Activated T-cell treated with anti-CD3 and anti-CD28 coated beads, Interleukin-2, amount 50 U/mL, for 4 hours (primary cell): Measurements from ENCODE around the gene STAT1. TPM values are rescaled to one million over a fixed set of nuclear protein-coding genes. Genes with fewer than 3 reads are reported as not detected.

ENCODE experiments used
- ATAC-seq, 2 donors: fragments of 200-7000 bp; cut with Tn5 transposase; one replicate each; pipeline ENCODE4 v1.10.0; 2021
- DNase-seq: peaks from one replicate; pipeline ENCODE4 v3.0.0-alpha.2; 2020
- H3K27me3 Mint-ChIP-seq: one replicate; pipeline ENCODE4 v1.8.0; 2021; ENCODE audit warnings: low read depth, mixed read lengths
- H3K36me3 Mint-ChIP-seq: one replicate; pipeline ENCODE4 v1.8.0; 2022; ENCODE audit warnings: mixed read lengths; ENCODE audit not compliant: insufficient read depth
- H3K4me1 Mint-ChIP-seq: one replicate; pipeline ENCODE4 v1.8.0; 2021; ENCODE audit warnings: low read depth, mixed read lengths
- H3K4me3 Mint-ChIP-seq: one replicate; pipeline ENCODE4 v1.8.0; 2021; ENCODE audit warnings: mild to moderate bottlenecking, moderate library complexity, mixed read lengths
- H3K9me3 Mint-ChIP-seq: one replicate; pipeline ENCODE4 v1.8.0; 2021; ENCODE audit warnings: mixed read lengths
- total RNA-seq, 3 donors: library from RNA; stranded (reverse); gene quantifications; one replicate each; pipeline ENCODE4 v1.2.1, GENCODE V29; 2021

STAT1 gene
- total RNA-seq, 3 donors from 2014 or later: 222 to 278 (median 268) TPM

GRCh38 chr2:190993292-190993643, 20.7 kb downstream of the STAT1 start:
- H3K4me3 Mint-ChIP-seq: no peak overlapping the region
- H3K27me3 Mint-ChIP-seq: no peaks in the 10 kb centered on the region
- peaks cover 73% of the 10 kb centered on the region for H3K36me3 Mint-ChIP-seq
- peaks cover 6% of the 10 kb centered on the region for H3K9me3 Mint-ChIP-seq
- ATAC-seq: no peak
- H3K4me1 Mint-ChIP-seq: peaks cover 34% of the 10 kb centered on the region
- DNase-seq: no peak

- no peak for ATAC-seq
- no peak overlapping the region for H3K4me3 Mint-ChIP-seq
- peaks cover 69% of the 10 kb centered on the region for H3K36me3 Mint-ChIP-seq
- H3K9me3 Mint-ChIP-seq: no peaks in the 10 kb centered on the region
- no peak for DNase-seq
- no peaks in the 10 kb centered on the region for H3K27me3 Mint-ChIP-seq
- H3K4me1 Mint-ChIP-seq: peaks cover 30% of the 10 kb centered on the region
These were observed 23.8 kb downstream of the STAT1 start for GRCh38 chr2:190990132-190990531.

DNA sequence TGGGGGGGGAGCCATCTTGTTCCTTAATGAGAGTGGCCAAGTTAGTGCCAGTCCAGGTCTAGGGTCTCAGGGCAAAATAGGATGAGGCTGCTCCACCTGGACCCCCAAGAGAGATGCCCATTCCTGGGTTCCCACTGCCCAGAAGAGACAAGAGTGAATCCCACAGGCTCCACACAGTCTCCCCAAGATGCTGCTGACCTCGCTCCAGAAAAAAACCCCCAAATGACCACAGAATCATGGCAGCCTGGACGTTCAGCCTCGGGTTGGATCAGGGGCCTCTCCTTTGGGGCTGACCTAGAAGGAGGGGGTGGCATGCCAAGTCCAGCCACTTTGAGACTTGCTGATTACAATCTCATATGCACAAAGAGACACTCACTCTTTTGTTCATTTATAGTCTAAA, 25.1 kb downstream of the STAT1 start:
- Mint-ChIP-seq H3K27me3 (no peaks in the 10 kb centered on the region), H3K4me3 (no peak overlapping the region), H3K36me3 (peaks cover 72% of the 10 kb centered on the region), H3K9me3 (no peaks in the 10 kb centered on the region), H3K4me1 (peaks cover 32% of the 10 kb centered on the region)
- no peak for ATAC-seq
- DNase-seq: no peak

- peaks cover 69% of the 10 kb centered on the region for H3K36me3 Mint-ChIP-seq
- no peak overlapping the region for H3K4me3 Mint-ChIP-seq
- no peaks in the 10 kb centered on the region for H3K9me3 Mint-ChIP-seq
- ATAC-seq: no peak
- DNase-seq: no peak
- H3K4me1 Mint-ChIP-seq: peaks cover 31% of the 10 kb centered on the region
- H3K27me3 Mint-ChIP-seq: no peaks in the 10 kb centered on the region
These were observed 26.0 kb downstream of the STAT1 start for GRCh38 chr2:190987938-190988337.

- Mint-ChIP-seq H3K27me3 (no peaks in the 10 kb centered on the region), H3K9me3 (no peaks in the 10 kb centered on the region), H3K4me3 (no peak overlapping the region), H3K4me1 (peaks cover 38% of the 10 kb centered on the region), H3K36me3 (peaks cover 75% of the 10 kb centered on the region)
- no peak for DNase-seq
- ATAC-seq: no peak
These were observed 26.9 kb downstream of the STAT1 start for GRCh38 chr2:190987116-190987515.

DNA sequence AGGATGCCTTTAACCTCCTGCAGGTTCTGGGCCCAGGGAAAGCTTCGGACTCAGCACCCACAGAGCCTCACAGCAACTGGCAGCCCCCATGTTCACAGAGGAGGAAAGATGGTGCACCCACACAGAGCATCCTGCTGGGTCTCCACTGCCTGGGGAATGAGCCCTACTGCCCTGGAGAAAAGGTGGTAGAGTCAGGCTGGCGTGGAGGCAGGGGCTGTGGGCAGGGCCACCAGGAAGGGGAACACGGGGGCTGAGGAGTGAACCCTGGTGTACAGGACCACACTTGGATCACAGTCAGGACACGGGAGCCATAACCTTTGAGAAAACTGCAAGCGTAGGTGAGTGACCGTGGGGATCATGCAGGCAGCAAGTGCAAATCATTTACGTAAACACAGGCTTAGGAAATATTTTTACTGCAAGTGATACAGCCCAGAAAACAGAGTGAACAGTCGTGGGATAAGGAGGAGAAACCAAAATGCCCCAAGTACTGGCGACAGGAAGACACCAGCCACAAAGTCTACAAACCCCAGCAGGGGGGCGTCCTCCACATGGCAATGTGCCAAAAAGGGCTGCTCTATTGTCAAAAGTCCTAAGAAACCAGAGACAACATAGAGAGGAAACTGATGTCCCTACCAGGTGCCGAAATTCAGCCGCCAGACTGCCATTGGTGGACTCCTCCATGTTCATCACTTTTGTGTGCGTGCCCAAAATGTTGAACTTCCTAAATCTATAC, 27.6 kb downstream of the STAT1 start:
- Mint-ChIP-seq H3K4me3 (no peak overlapping the region), H3K27me3 (no peaks in the 10 kb centered on the region), H3K4me1 (peaks cover 40% of the 10 kb centered on the region), H3K9me3 (no peaks in the 10 kb centered on the region), H3K36me3 (peaks cover 76% of the 10 kb centered on the region)
- ATAC-seq: no peak
- no peak for DNase-seq

- H3K9me3 Mint-ChIP-seq: no peaks in the 10 kb centered on the region
- ATAC-seq (peak; percentile 72 to 82), DNase-seq (no peak)
- H3K36me3 Mint-ChIP-seq: peaks cover 79% of the 10 kb centered on the region
- no peaks in the 10 kb centered on the region for H3K27me3 Mint-ChIP-seq
- no peak overlapping the region for H3K4me3 Mint-ChIP-seq
- peaks cover 47% of the 10 kb centered on the region for H3K4me1 Mint-ChIP-seq
These were observed 29.4 kb downstream of the STAT1 start for GRCh38 chr2:190984595-190984994.

DNA sequence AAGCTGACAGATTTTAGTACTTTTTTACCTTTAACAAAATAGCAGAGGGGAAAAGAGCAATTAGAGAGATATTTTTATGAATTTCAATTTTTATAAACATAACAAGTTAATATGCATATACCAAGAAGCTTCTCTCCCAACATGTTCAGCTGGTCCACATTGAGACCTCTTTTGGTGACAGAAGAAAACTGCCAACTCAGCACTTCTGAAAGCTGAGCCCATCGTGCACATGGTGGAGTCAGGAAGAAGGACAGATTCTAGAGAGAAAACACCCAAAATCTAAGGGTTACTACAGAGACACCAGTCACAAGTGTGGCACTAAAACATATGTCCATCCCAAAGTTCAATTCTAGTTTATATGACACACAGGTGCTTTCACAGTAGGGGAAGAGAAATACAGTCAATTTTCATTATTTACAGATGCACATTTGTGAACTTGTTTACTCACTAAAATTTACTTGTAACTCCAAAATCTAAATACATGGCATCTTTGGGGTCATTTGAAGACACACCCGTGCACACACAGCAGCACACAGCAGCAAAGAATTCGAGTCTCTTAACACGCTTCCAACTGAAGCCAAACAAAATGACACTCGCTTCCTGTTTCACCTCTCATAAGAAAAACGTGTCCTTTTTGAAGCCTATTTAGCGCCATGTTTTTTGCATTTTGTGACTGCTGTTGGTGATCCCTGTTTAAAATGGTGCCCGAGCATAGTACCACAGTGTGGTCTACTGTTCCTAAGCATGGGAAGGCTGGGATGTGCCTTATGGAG, 31.5 kb downstream of the STAT1 start:
- ATAC-seq (no peak), DNase-seq (no peak)
- Mint-ChIP-seq H3K9me3 (no peaks in the 10 kb centered on the region), H3K36me3 (peaks cover 84% of the 10 kb centered on the region), H3K27me3 (no peaks in the 10 kb centered on the region), H3K4me1 (peaks cover 54% of the 10 kb centered on the region), H3K4me3 (no peak overlapping the region)

DNA sequence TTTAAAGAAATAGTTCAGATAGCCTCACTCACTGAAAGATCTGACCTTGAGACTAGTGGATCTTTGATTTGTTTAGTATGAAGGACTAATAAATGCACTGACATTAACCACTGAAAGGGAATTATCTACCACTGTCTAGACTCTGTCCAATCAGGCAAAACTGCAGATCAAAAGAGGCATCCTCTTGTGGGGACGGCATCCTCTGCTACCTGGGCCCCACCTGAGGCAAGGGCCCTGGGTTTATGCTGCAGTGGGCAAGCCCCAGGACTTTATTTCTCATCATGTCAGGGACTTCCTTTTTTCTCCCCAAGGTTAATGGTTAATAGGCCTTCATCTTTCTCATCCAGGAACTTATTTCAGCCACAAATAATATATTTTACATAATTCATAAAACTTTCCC, 32.2 kb downstream of the STAT1 start:
- peaks cover 83% of the 10 kb centered on the region for H3K36me3 Mint-ChIP-seq
- H3K4me3 Mint-ChIP-seq: no peak overlapping the region
- ATAC-seq: no peak
- H3K9me3 Mint-ChIP-seq: no peaks in the 10 kb centered on the region
- peaks cover 53% of the 10 kb centered on the region for H3K4me1 Mint-ChIP-seq
- no peak for DNase-seq
- no peaks in the 10 kb centered on the region for H3K27me3 Mint-ChIP-seq

- ATAC-seq (no peak), DNase-seq (no peak)
- H3K36me3 Mint-ChIP-seq: peaks cover 86% of the 10 kb centered on the region
- H3K4me1 Mint-ChIP-seq: peaks cover 55% of the 10 kb centered on the region
- H3K9me3 Mint-ChIP-seq: no peaks in the 10 kb centered on the region
- H3K4me3 Mint-ChIP-seq: no peak overlapping the region
- H3K27me3 Mint-ChIP-seq: no peaks in the 10 kb centered on the region
These were observed 32.6 kb downstream of the STAT1 start for GRCh38 chr2:190981333-190981732.

GRCh38 chr2:190980630-190981209, 33.3 kb downstream of the STAT1 start:
- DNase-seq (no peak), ATAC-seq (no peak)
- Mint-ChIP-seq H3K27me3 (no peaks in the 10 kb centered on the region), H3K36me3 (peaks cover 84% of the 10 kb centered on the region), H3K4me1 (peaks cover 55% of the 10 kb centered on the region), H3K9me3 (no peaks in the 10 kb centered on the region), H3K4me3 (no peak overlapping the region)

GRCh38 chr2:190979906-190980629, 33.9 kb downstream of the STAT1 start:
- peaks cover 51% of the 10 kb centered on the region for H3K4me1 Mint-ChIP-seq
- no peak for DNase-seq
- H3K9me3 Mint-ChIP-seq: no peaks in the 10 kb centered on the region
- H3K4me3 Mint-ChIP-seq: no peak overlapping the region
- H3K27me3 Mint-ChIP-seq: no peaks in the 10 kb centered on the region
- H3K36me3 Mint-ChIP-seq: peaks cover 83% of the 10 kb centered on the region
- ATAC-seq: no peak

DNA sequence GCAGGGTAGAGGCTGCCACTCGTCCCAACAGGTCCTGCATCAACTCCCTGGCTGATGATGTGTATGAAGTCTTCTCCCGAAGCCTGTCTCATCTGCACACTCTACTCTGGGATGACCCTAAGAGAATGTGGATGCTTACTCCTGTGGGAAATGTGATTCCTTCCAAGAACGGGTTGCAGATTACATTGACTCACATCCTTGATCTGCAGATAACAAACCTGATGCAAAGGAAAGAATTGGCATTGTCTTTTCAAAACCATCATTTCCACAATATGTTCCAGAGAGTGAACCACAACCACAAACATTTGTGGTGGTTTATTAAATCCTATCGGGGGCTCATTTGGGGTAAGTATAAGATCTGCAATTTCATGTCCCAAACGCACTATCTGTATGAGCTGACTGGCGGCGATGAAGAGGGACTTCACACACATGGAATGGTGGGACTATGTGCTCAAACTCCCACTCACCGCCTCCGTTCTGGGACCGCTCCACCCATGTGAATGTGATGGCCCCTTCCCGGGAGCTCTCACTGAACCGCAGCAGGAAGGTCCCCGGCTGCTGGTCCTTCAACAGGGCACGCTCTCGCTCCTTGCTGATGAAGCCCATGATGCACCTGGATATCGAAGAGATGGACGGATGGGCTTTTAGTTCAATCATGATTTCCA, 35.5 kb downstream of the STAT1 start:
- Mint-ChIP-seq H3K9me3 (no peaks in the 10 kb centered on the region), H3K36me3 (peaks cover 82% of the 10 kb centered on the region), H3K4me3 (no peak overlapping the region), H3K27me3 (no peaks in the 10 kb centered on the region), H3K4me1 (peaks cover 44% of the 10 kb centered on the region)
- ATAC-seq: no peak
- no peak for DNase-seq

- ATAC-seq: no peak
- H3K4me1 Mint-ChIP-seq: peaks cover 38% of the 10 kb centered on the region
- H3K4me3 Mint-ChIP-seq: no peak overlapping the region
These were observed 36.5 kb downstream of the STAT1 start for GRCh38 chr2:190977505-190977904.

More at GRCh38 chr2:190977505-190977904, 36.5 kb downstream of the STAT1 start:
- peaks cover 79% of the 10 kb centered on the region for H3K36me3 Mint-ChIP-seq
- no peak for DNase-seq
- H3K27me3 Mint-ChIP-seq: no peaks in the 10 kb centered on the region
- H3K9me3 Mint-ChIP-seq: no peaks in the 10 kb centered on the region
